Putamen (tissue), 1 donor: ENCODE results near the gene ANP32D.
"Not testable (repeated sequence)": the region's sequence is repeated elsewhere in the genome, so short reads cannot be mapped to it uniquely, and the experiment has no call there.

Experiments used
- DNase-seq: peaks from one replicate; pipeline ENCODE4 v3.0.0-alpha.2; 2016; ENCODE audit warnings: low spot score

The ANP32D gene

DNA sequence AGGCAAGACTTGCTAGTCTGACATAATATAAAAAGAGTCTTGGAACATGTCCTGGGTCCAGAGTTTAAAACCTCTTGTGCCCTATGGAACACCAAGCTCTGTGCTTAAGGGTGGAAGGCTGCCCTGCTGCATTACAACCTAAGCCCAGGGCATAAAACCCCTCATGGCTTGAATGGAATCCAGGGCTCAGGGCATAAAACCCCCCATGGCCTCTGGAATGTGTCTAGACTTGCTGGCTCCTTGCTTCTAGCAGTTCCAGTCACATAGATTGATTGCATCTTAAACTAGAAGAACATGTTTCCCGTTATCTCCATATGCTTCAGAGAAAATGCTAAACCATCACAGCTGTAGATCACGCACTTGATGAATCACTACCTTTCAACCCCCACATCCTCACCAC lies 34.5 kb downstream of the ANP32D start:
- not testable (repeated sequence) for DNase-seq

- DNase-seq, result no peak
Measured at GRCh38 chr12:48508987-48509386, 36.6 kb downstream of the ANP32D start.

GRCh38 chr12:48510111-48510510 lies 37.8 kb downstream of the ANP32D start:
- no peak for DNase-seq

GRCh38 chr12:48512855-48513254 lies 40.5 kb downstream of the ANP32D start:
- DNase-seq, result no peak

DNA sequence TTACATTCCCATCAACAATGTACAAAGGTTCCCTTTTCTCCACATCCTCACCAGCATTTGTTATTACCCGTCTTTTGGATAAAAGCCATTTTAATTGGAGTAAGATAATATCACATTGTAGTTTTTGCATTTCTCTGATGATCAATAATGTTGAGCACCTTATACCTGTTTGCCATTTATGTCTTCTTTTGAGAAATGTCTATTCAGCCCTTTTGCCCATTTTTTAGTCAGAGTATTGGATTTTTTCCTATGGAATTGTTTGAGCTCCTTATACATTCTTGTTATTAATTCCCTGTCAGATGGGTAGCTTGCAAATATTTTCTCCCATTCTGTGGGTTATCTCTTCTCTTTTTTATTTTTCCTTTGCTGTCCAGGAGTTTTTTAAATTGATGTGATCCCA lies 42.4 kb downstream of the ANP32D start:
- no peak for DNase-seq

DNA sequence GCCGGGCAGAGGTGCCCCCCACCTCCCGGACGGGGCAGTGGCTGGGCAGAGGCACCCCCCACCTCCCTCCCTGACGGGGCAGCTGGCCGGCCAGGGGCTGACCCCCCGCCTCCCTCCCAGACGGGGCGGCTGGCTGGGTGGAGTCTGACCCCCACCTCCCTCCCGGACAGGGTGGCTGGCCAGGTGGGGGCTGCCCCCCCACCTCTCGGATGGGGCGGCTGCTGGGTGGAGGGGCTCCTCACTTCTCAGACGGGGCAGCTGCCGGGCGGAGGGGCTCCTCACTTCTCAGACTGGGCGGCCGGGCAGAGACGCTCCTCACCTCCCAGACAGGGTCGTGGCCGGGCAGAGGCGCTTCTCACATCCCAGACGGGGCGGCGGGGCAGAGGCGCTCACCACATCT lies 48.0 kb downstream of the ANP32D start:
- not testable (repeated sequence) for DNase-seq
